DOHH2 (cell line): Measurements from ENCODE around the gene CENPA.

Experiments
- H3F3A ChIP-seq: fragments of 200-600 bp; sonication (generic), shearing (Covaris generic); 2 replicates; pipeline ENCODE4 v1.6.0; 2016; ENCODE audit warnings: antibody characterized with exemption, mild to moderate bottlenecking; ENCODE audit not compliant: control insufficient read depth, insufficient read depth
- H3K27ac ChIP-seq: fragments of 200-600 bp; sonication (generic); 2 replicates; pipeline ENCODE4 v1.5.1; 2014; ENCODE audit warnings: low read depth, mild to moderate bottlenecking, low read length, moderate library complexity
- H3K27me3 ChIP-seq: fragments of 200-600 bp; sonication (generic); 2 replicates; pipeline ENCODE4 v1.6.1; 2014; ENCODE audit warnings: mild to moderate bottlenecking, low read length, mixed read lengths; ENCODE audit not compliant: control insufficient read depth
- H3K36me3 ChIP-seq: fragments of 200-600 bp; sonication (generic); 2 replicates; pipeline ENCODE4 v1.6.1; 2014; ENCODE audit warnings: mild to moderate bottlenecking, low read length, moderate library complexity, mixed read lengths; ENCODE audit not compliant: control insufficient read depth
- H3K4me1 ChIP-seq: fragments of 200-600 bp; sonication (generic); 2 replicates; pipeline ENCODE4 v1.6.1; 2014; ENCODE audit warnings: mild to moderate bottlenecking, low read length, mixed read lengths; ENCODE audit not compliant: control insufficient read depth
- H3K4me2 ChIP-seq: fragments of 200-600 bp; sonication (generic); 2 replicates; pipeline ENCODE4 v1.6.0; 2014; ENCODE audit warnings: mild to moderate bottlenecking, low read length, moderate library complexity
- H3K4me3 ChIP-seq: fragments of 200-600 bp; sonication (generic); 2 replicates; pipeline ENCODE4 v1.5.1; 2014; ENCODE audit warnings: mild to moderate bottlenecking, low read length, mixed read lengths
- H3K79me2 ChIP-seq: fragments of 200-600 bp; sonication (generic); 2 replicates; pipeline ENCODE4 v1.6.1; 2014; ENCODE audit warnings: mild to moderate bottlenecking, low read length, mixed read lengths; ENCODE audit not compliant: control insufficient read depth
- H3K9me2 ChIP-seq: fragments of 200-600 bp; sonication (generic); replicated peaks from 2 replicates; pipeline ENCODE4 v1.6.1; 2014; ENCODE audit warnings: mild to moderate bottlenecking, low read length, mixed read lengths; ENCODE audit not compliant: control insufficient read depth
- H3K9me3 ChIP-seq: fragments of 200-600 bp; sonication (generic); 2 replicates; pipeline ENCODE4 v1.6.1; 2014; ENCODE audit warnings: antibody characterized with exemption, low read length, mixed read lengths; ENCODE audit not compliant: control insufficient read depth, insufficient read depth
- H4K20me1 ChIP-seq: fragments of 200-600 bp; sonication (generic); 2 replicates; pipeline ENCODE4 v1.6.0; 2014; ENCODE audit warnings: low read depth, mild to moderate bottlenecking, antibody characterized with exemption, low read length, moderate library complexity; ENCODE audit not compliant: control insufficient read depth, insufficient read depth
- EZH2phosphoT487 ChIP-seq: fragments of 200-600 bp; sonication (generic); IDR thresholded peaks from 2 replicates; pipeline ENCODE4 v1.6.1; 2017; ENCODE audit warnings: borderline replicate concordance, mild to moderate bottlenecking, antibody characterized with exemption, low read length, moderate library complexity, mixed read lengths
- TF ChIP-seq, protein P1 (sequence below): fragments of 200-600 bp; sonication (generic); IDR thresholded peaks from one replicate; pipeline ENCODE4 v1.5.1; 2014; ENCODE audit warnings: antibody characterized with exemption, mild to moderate bottlenecking, low read depth, low read length; ENCODE audit not compliant: poor library complexity, severe bottlenecking

Gene CENPA

DNA sequence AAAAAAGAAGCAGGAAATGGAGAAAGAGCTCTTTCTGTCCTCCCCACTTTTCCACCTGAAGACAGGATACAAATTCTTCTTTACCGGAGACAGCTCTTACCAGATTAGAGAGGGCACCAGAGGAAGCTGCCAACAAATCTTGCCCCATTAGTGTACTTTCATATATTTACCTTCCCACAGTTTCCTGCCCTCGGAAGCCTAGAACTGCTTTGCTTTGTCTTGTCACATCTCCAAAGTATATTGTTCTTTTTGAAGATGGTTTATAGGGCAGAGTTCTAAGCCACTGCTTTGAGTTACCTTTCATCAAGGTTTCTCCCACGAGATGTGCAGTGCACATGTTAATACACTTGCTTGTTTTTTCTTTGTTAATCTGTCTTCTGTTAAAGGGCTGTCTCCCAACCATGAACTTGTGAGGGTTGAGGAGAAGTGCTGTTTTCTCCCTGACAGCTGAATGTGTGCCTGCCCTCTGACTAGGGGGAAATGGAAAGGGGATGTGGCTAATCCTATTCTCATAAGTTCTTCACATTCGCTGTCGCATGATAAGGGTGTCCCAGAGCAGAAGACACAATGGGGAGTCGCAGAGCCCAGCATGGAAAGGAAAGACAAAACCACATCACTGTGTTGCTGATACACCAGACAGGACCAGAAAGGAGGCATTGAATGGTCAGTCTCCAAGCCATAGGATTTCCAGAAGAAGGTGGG lies 24.2 kb downstream of the CENPA start:
- H3K4me3 ChIP-seq, result no peak overlapping the region
- no peaks in the 10 kb centered on the region for H3K9me2 ChIP-seq
- H3K4me2 ChIP-seq, result no peak overlapping the region
- no peaks in the 10 kb centered on the region for H3K79me2 ChIP-seq
- H3K36me3 ChIP-seq, result no peaks in the 10 kb centered on the region
- H3F3A ChIP-seq, result no peaks in the 10 kb centered on the region
- H3K9me3 ChIP-seq, result no peaks in the 10 kb centered on the region
- H3K27ac ChIP-seq, result no peak overlapping the region
- H3K4me1 ChIP-seq, result no peaks in the 10 kb centered on the region
- H4K20me1 ChIP-seq, result no peaks in the 10 kb centered on the region
- peaks cover 13% of the 10 kb centered on the region; the same call in 1 of the 2 replicates for H3K27me3 ChIP-seq
- TF ChIP-seq, protein P1, sequence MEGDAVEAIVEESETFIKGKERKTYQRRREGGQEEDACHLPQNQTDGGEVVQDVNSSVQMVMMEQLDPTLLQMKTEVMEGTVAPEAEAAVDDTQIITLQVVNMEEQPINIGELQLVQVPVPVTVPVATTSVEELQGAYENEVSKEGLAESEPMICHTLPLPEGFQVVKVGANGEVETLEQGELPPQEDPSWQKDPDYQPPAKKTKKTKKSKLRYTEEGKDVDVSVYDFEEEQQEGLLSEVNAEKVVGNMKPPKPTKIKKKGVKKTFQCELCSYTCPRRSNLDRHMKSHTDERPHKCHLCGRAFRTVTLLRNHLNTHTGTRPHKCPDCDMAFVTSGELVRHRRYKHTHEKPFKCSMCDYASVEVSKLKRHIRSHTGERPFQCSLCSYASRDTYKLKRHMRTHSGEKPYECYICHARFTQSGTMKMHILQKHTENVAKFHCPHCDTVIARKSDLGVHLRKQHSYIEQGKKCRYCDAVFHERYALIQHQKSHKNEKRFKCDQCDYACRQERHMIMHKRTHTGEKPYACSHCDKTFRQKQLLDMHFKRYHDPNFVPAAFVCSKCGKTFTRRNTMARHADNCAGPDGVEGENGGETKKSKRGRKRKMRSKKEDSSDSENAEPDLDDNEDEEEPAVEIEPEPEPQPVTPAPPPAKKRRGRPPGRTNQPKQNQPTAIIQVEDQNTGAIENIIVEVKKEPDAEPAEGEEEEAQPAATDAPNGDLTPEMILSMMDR, result no peak
- TF ChIP-seq EZH2phosphoT487, result no peak

GRCh38 chr2:26811261-26811660 lies 25.4 kb downstream of the CENPA start:
- H3K79me2 ChIP-seq, result no peaks in the 10 kb centered on the region
- H3K9me2 ChIP-seq, result no peaks in the 10 kb centered on the region
- H4K20me1 ChIP-seq, result no peaks in the 10 kb centered on the region
- no peaks in the 10 kb centered on the region for H3F3A ChIP-seq
- no peaks in the 10 kb centered on the region for H3K4me1 ChIP-seq
- H3K9me3 ChIP-seq, result no peaks in the 10 kb centered on the region
- no peak overlapping the region for H3K27ac ChIP-seq
- TF ChIP-seq EZH2phosphoT487, result no peak
- TF ChIP-seq, protein P1, result no peak
- peaks cover 13% of the 10 kb centered on the region; the same call in 1 of the 2 replicates for H3K27me3 ChIP-seq
- H3K4me3 ChIP-seq, result no peak overlapping the region
- no peak overlapping the region for H3K4me2 ChIP-seq
- H3K36me3 ChIP-seq, result no peaks in the 10 kb centered on the region

DNA sequence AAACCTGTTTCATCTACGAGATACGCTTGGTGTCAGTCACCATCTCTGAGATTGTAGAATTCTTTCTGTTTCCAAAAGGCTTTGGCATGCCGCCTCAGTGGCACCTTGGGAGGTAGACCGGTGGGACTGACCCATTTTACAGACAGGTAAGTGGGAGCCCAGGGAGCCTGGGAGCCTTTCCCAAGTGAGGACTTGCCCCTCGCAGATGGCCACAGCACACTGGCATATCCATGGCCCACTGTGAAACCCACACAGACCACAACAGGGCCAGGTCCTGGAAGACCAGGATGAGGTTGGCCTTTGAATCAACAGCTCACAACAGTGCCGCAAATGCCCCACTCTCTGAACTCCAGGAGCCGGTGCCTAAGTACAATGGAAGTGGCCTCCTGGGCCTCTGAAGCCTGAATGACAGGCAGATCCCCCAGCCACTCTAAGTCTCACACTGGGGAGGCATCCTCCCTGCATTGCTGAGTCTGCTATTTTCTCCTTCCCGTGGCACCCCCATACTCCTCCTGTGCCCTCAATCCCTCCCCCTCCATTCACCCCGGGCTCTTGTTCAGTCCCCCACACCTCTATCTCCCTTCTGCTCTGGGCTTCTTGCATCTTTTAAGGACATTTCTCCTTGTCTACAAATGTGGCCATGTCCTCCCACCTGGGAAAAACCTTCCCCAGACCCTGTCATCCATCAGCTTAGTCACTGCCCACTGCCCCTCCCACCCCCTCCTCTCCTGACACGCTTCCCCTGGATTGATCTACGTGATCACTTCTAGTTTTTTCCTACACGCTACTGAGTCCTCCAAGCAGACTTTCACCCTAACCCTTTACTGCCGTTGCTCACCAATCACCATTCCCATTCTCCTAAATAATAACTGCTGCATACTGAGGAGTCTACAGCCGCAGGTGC lies 26.2 kb downstream of the CENPA start:
- no peak overlapping the region for H3K27ac ChIP-seq
- no peaks in the 10 kb centered on the region for H3K9me2 ChIP-seq
- H3K4me1 ChIP-seq, result no peaks in the 10 kb centered on the region
- no peak overlapping the region for H3K4me3 ChIP-seq
- H4K20me1 ChIP-seq, result no peaks in the 10 kb centered on the region
- no peaks in the 10 kb centered on the region for H3K36me3 ChIP-seq
- H3K79me2 ChIP-seq, result no peaks in the 10 kb centered on the region
- peaks cover 13% of the 10 kb centered on the region; the same call in 1 of the 2 replicates for H3K27me3 ChIP-seq
- no peak overlapping the region for H3K4me2 ChIP-seq
- no peak for TF ChIP-seq EZH2phosphoT487
- TF ChIP-seq, protein P1, result no peak
- H3F3A ChIP-seq, result no peaks in the 10 kb centered on the region
- no peaks in the 10 kb centered on the region for H3K9me3 ChIP-seq
